ENCODE data around the gene FTHL17. TPM values are rescaled to one million over a fixed set of nuclear protein-coding genes. Genes with fewer than 3 reads are reported as not detected.

The FTHL17 gene
- total RNA-seq, 3 donors from 2014 or later (not counting 1 experiment from before 2014, with no cell fraction given), result not detected

- H3K9me3 Mint-ChIP-seq, result peaks cover 0 to 3% of the 10 kb centered on the region in 2 donors
- H3K27ac Mint-ChIP-seq, result no peak overlapping the region
- Histone ChIP-seq H3K36me3 (ENCODE audit: control insufficient read depth, insufficient read depth, low read length) (no peaks in the 10 kb centered on the region), H3K27me3 (ENCODE audit: control insufficient read depth, insufficient read depth, low read length) (no peaks in the 10 kb centered on the region), H3K27ac (ENCODE audit: low read length) (no peak overlapping the region), H3K9me3 (ENCODE audit: control insufficient read depth, insufficient read depth, low read length) (no peaks in the 10 kb centered on the region), H3K4me3 (ENCODE audit: low read length) (no peak overlapping the region), H3K4me1 (ENCODE audit: control insufficient read depth, insufficient read depth, low read length) (no peaks in the 10 kb centered on the region)
- DNase-seq, result no peak
- no peaks in the 10 kb centered on the region for H3K27me3 Mint-ChIP-seq (ENCODE audit: low read depth in 2 of 2)
- 62% methylated on average over 2 of the region's 2 CpGs for WGBS (ENCODE audit: insufficient coverage)
- no peak overlapping the region for H3K4me3 Mint-ChIP-seq
- ATAC-seq, result no peak
- intact Hi-C loops (cut with micrococcal nuclease), result no loop called here
- no peaks in the 10 kb centered on the region for H3K4me1 Mint-ChIP-seq
- TF ChIP-seq CTCF (IDR thresholded peaks at IDR 0.05), result no peak
- peaks cover 1% of the 10 kb centered on the region for H3K36me3 Mint-ChIP-seq
Measured at GRCh38 chrX:31021537-31021936, 50.3 kb downstream of the FTHL17 start.

Other genes with a start within 250 kb of the FTHL17 start
- 10 to 100 TPM; 20.4 to 26.1 (median 21.3) TPM for gene TAB3, start 182.8 kb downstream of the FTHL17 start, total RNA-seq

Data from natural killer cell (primary cell).